GM19324 (cell line): ENCODE measurements around the gene MCM3AP.
"Not testable (repeated sequence)": the region's sequence is repeated elsewhere in the genome, so short reads cannot be mapped to it uniquely, and the experiment has no call there.

Experiments
- ATAC-seq: cut with Tn5 transposase; IDR thresholded peaks from one replicate; pipeline ENCODE4 v1.9.1; 2021; ENCODE audit warnings: mild to moderate bottlenecking, moderate library complexity; ENCODE audit not compliant: unreplicated experiment, low FRiP score

Gene MCM3AP

GRCh38 chr21:46312949-46313348 is 27.5 kb upstream of the MCM3AP start:
- no peak for ATAC-seq

GRCh38 chr21:46311568-46311967 is 26.2 kb upstream of the MCM3AP start:
- ATAC-seq = no peak

- not testable (repeated sequence) for ATAC-seq
Observed at GRCh38 chr21:46310260-46310659, 24.8 kb upstream of the MCM3AP start.

- no peak for ATAC-seq
Observed at GRCh38 chr21:46308431-46308830, 23.0 kb upstream of the MCM3AP start.

GRCh38 chr21:46307625-46308024 is 22.2 kb upstream of the MCM3AP start:
- no peak for ATAC-seq

- no peak for ATAC-seq
Observed at GRCh38 chr21:46304955-46305354, 19.5 kb upstream of the MCM3AP start.

- no peak for ATAC-seq
Observed at GRCh38 chr21:46304437-46304836, 19.0 kb upstream of the MCM3AP start.

GRCh38 chr21:46301759-46302158 is 16.3 kb upstream of the MCM3AP start:
- no peak for ATAC-seq

- ATAC-seq = no peak
Observed at GRCh38 chr21:46299167-46299566, 13.8 kb upstream of the MCM3AP start.

GRCh38 chr21:46297338-46298271 is 12.2 kb upstream of the MCM3AP start:
- no peak for ATAC-seq

- ATAC-seq = no peak
Observed at GRCh38 chr21:46295996-46296752, 10.8 kb upstream of the MCM3AP start.

GRCh38 chr21:46295177-46295770 is 9.9 kb upstream of the MCM3AP start:
- ATAC-seq = no peak

- no peak for ATAC-seq
Observed at GRCh38 chr21:46294647-46295176, 9.3 kb upstream of the MCM3AP start.

- ATAC-seq = no peak
Observed at GRCh38 chr21:46291561-46291960, 6.2 kb upstream of the MCM3AP start.

- no peak for ATAC-seq
Observed at GRCh38 chr21:46289655-46290179, 4.3 kb upstream of the MCM3AP start.

- no peak for ATAC-seq
Observed at GRCh38 chr21:46287541-46287940, 2.1 kb upstream of the MCM3AP start.

GRCh38 chr21:46286648-46287002 is 1.2 kb upstream of the MCM3AP start:
- ATAC-seq = no peak

- peak; percentile 90 for ATAC-seq
Observed at GRCh38 chr21:46285761-46286647, 593 bp upstream of the MCM3AP start, which contains the start of gene YBEY. Gene YBEY (plus strand): TSS chr21:46286342. CDS start chr21:46286914, 572 bp downstream.

GRCh38 chr21:46284733-46285132 is 678 bp downstream of the MCM3AP start:
- ATAC-seq = no peak
